ENCODE results near the gene ABCC1. TPM values are rescaled to one million over a fixed set of nuclear protein-coding genes. Genes with fewer than 3 reads are reported as not detected.

The ABCC1 gene
- polyA plus RNA-seq, 1 donor (not counting 4 experiments of a cell fraction or from before 2014, with no cell fraction given) = 19.4 TPM

DNA sequence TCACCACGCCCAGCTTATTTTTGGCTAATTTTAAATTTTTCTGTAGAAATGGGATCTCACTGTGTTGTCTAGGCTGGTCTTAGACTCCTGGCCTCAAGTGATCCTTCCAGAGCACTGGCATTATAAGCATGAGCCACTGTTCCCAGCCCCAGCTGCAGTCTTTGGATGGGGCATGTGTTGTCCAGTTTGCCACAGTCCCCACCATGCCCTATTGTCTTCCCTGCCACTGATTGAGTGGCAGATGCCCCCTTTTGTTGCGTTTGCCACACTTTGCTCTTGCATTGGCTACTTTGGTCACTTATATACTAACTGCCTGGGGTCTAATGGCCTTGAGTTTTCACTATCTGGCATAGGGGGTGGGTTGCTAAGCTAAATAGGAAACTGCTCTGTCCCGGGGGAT, 60.8 kb downstream of the ABCC1 start:
- Histone ChIP-seq H2AFZ (ENCODE audit: control insufficient read depth, low read length) (no peak overlapping the region), H4K20me1 (ENCODE audit: control insufficient read depth, extremely low read depth, insufficient read depth, low read length) (peaks cover 2% of the 10 kb centered on the region), H3K9ac (ENCODE audit: control insufficient read depth, extremely low read depth, insufficient read depth, low read length) (no peak overlapping the region), H3K36me3 (ENCODE audit: control insufficient read depth in 2 of 2, extremely low read depth in 1 of 2, insufficient read depth in 2 of 2, low read length in 2 of 2) (peaks cover 22 to 27% of the 10 kb centered on the region in 2 experiments), H3K4me1 (ENCODE audit: control insufficient read depth, extremely low read depth, insufficient read depth, low read length) (no peaks in the 10 kb centered on the region), H3K4me3 (ENCODE audit: control insufficient read depth in 2 of 3, extremely low read depth in 1 of 3, insufficient read depth in 2 of 3, low read depth in 1 of 3, low read length in 3 of 3) (no peak overlapping the region), H3K27me3 (ENCODE audit: control insufficient read depth, extremely low read depth, insufficient read depth, low read length) (no peaks in the 10 kb centered on the region), H3K4me2 (ENCODE audit: control insufficient read depth, extremely low read depth, insufficient read depth, low read depth, low read length) (no peak overlapping the region), H3K27ac (ENCODE audit: control insufficient read depth, insufficient read depth, low read length) (no peak overlapping the region), H3K9me3 (ENCODE audit: control insufficient read depth, low read depth, low read length) (no peaks in the 10 kb centered on the region), H3K9me1 (ENCODE audit: control insufficient read depth, extremely low read depth, insufficient read depth, low read length) (no peaks in the 10 kb centered on the region), H3K79me2 (ENCODE audit: control insufficient read depth, insufficient read depth, low read length) (peaks cover 8% of the 10 kb centered on the region)
- TF ChIP-seq EZH2 (IDR thresholded peaks at IDR 0.05; ENCODE audit: low read length) = no peak
- no peak for TF ChIP-seq CTCF (optimal IDR thresholded peaks at IDR 0.05 in 1 of 3, IDR thresholded peaks at IDR 0.05 in 1 of 3, conservative IDR thresholded peaks at IDR 0.05 in 1 of 3; ENCODE audit: extremely low read depth in 1 of 3, insufficient read depth in 2 of 3, low read length in 3 of 3)
- dilution Hi-C loops (cut with MboI; ENCODE audit: extremely low pct_ligation_motif_present, low sequenced_read_pairs) = no loop called here
- FAIRE-seq (no peak), DNase-seq (ENCODE audit: low read depth, low spot score) (no peak)

DNA sequence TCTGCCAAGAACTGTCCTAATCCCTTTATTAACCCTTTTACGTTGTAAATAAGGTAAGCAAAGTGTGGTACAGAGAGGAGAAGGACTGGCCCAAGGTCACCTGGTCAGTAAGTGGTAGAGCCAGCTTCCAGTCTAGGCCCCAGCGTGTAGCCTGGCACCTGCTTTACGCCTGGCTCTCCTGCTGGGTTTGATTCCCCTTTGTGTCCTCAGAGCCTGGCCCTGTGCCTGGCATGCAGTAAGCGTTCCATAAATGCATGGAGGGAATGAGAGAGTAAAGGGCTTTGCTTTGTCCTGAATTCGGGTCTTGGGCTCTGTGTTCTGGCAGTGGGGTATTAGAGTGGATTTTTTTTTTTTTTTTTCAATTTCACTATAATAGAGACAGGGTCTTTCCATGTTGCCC, 62.7 kb downstream of the ABCC1 start:
- dilution Hi-C loops (cut with MboI; ENCODE audit: extremely low pct_ligation_motif_present, low sequenced_read_pairs) = no loop called here
- no peaks in the 10 kb centered on the region for H3K9me1 ChIP-seq (ENCODE audit: control insufficient read depth, extremely low read depth, insufficient read depth, low read length)
- H4K20me1 ChIP-seq (ENCODE audit: control insufficient read depth, extremely low read depth, insufficient read depth, low read length) = peaks cover 2% of the 10 kb centered on the region
- H3K36me3 ChIP-seq (ENCODE audit: control insufficient read depth in 2 of 2, extremely low read depth in 1 of 2, insufficient read depth in 2 of 2, low read length in 2 of 2) = peaks cover 27 to 29% of the 10 kb centered on the region in 2 experiments
- no peak overlapping the region for H3K9ac ChIP-seq (ENCODE audit: control insufficient read depth, extremely low read depth, insufficient read depth, low read length)
- H3K9me3 ChIP-seq (ENCODE audit: control insufficient read depth, low read depth, low read length) = no peaks in the 10 kb centered on the region
- DNase-seq (ENCODE audit: low read depth, low spot score) (no peak), FAIRE-seq (no peak)
- H3K4me1 ChIP-seq (ENCODE audit: control insufficient read depth, extremely low read depth, insufficient read depth, low read length) = no peaks in the 10 kb centered on the region
- TF ChIP-seq CTCF (optimal IDR thresholded peaks at IDR 0.05 in 1 of 3, IDR thresholded peaks at IDR 0.05 in 1 of 3, conservative IDR thresholded peaks at IDR 0.05 in 1 of 3; ENCODE audit: extremely low read depth in 1 of 3, insufficient read depth in 2 of 3, low read length in 3 of 3) (no peak), EZH2 (IDR thresholded peaks at IDR 0.05; ENCODE audit: low read length) (no peak)
- no peak overlapping the region for H3K4me2 ChIP-seq (ENCODE audit: control insufficient read depth, extremely low read depth, insufficient read depth, low read depth, low read length)
- H3K4me3 ChIP-seq (ENCODE audit: control insufficient read depth in 2 of 3, extremely low read depth in 1 of 3, insufficient read depth in 2 of 3, low read depth in 1 of 3, low read length in 3 of 3) = no peak overlapping the region
- no peak overlapping the region for H3K27ac ChIP-seq (ENCODE audit: control insufficient read depth, insufficient read depth, low read length)
- H3K79me2 ChIP-seq (ENCODE audit: control insufficient read depth, insufficient read depth, low read length) = peaks cover 2% of the 10 kb centered on the region
- no peaks in the 10 kb centered on the region for H3K27me3 ChIP-seq (ENCODE audit: control insufficient read depth, extremely low read depth, insufficient read depth, low read length)
- H2AFZ ChIP-seq (ENCODE audit: control insufficient read depth, low read length) = no peak overlapping the region
